HepG2 (cell line): ENCODE data around the gene NEURL2. TPM values are rescaled to one million over a fixed set of nuclear protein-coding genes. Genes with fewer than 3 reads are reported as not detected.

Source experiments
- ATAC-seq: fragments of 200-7000 bp; cut with Tn5 transposase; 3 replicates; pipeline ENCODE4 v1.9.1; 2020; ENCODE audit warnings: mild to moderate bottlenecking, moderate library complexity
- BruUV-seq: library from RNA; stranded (reverse); fragments of 400-500 nt; replicated peaks from 2 replicates; lab custom pipeline; 2021; lab: Mats Ljungman, UMichigan
- CTCF ChIA-PET: fragments of 300-600 bp; formaldehyde crosslinking; extraction: SDS; loops from one replicate; lab custom pipeline; 2021; ENCODE audit warnings: low total read pairs, inconsistent platforms, low intra/inter-chr PET ratio; lab: Yijun Ruan, JAX
- POLR2A ChIA-PET: fragments of 350-600 bp; sonication (Branson Sonifier 250); formaldehyde crosslinking; loops from one replicate; lab custom pipeline; 2020; ENCODE audit warnings: antibody characterized with exemption, inconsistent platforms; lab: Yijun Ruan, JAX
- DNase-seq: peaks from one replicate; pipeline ENCODE4 v3.0.0-alpha.2; 2015; ENCODE audit warnings: low spot score
- FAIRE-seq: peaks from 3 replicates; lab custom pipeline; 2011; peaks lifted over from hg19 to GRCh38; lab: Jason Lieb, UNC
- H2AFZ ChIP-seq: one replicate; pipeline ENCODE4 v1.6.1; 2011; ENCODE audit warnings: low read length, inconsistent platforms
- H3K27ac ChIP-seq: fragments of 300-600 bp; 3 replicates; pipeline ENCODE4 v1.8.0; 2011; ENCODE audit warnings: mixed run types, mild to moderate bottlenecking, mixed read lengths, low read length, inconsistent platforms; ENCODE audit not compliant: insufficient read depth; ENCODE audit errors: extremely low read length
- H3K27me3 ChIP-seq, 2 experiments: fragments of 200-600 bp in 1 of 2; 2 replicates in 1 of 2; 3 replicates in 1 of 2; pipeline versions ENCODE4 v1.6.0 to v1.8.0; 2011; ENCODE audit warnings: low read length in 2 of 2, mild to moderate bottlenecking in 2 of 2, moderate library complexity in 2 of 2, inconsistent platforms in 1 of 2; ENCODE audit not compliant: insufficient read depth in 2 of 2, control insufficient read depth in 1 of 2
- H3K36me3 ChIP-seq, 2 experiments: fragments of 200-600 bp in 1 of 2; replicated peaks in 1 of 2; 2 replicates in 1 of 2; 3 replicates in 1 of 2; pipeline versions ENCODE4 v1.5.1 to v1.8.0; 2011; ENCODE audit warnings: low read length in 2 of 2, inconsistent platforms in 1 of 2; ENCODE audit not compliant: insufficient read depth in 2 of 2, control insufficient read depth in 1 of 2
- H3K4me1 ChIP-seq: 2 replicates; pipeline ENCODE4 v1.5.1; 2012; ENCODE audit warnings: low read length, inconsistent platforms; ENCODE audit not compliant: insufficient read depth
- H3K4me2 ChIP-seq: 2 replicates; pipeline ENCODE4 v1.6.0; 2011; ENCODE audit warnings: low read depth, low read length, inconsistent platforms
- H3K4me3 ChIP-seq, 3 experiments: fragments of 200-600 bp in 1 of 3; sonication (generic), shearing (Covaris generic) in 1 of 3; replicated peaks in 1 of 3; 2 replicates each; pipeline ENCODE4 v1.5.1; 2011 to 2016; ENCODE audit warnings: low read length in 3 of 3, inconsistent platforms in 2 of 3, low read depth in 2 of 3, mild to moderate bottlenecking in 2 of 3, control low read depth in 1 of 3, mixed read lengths in 1 of 3; ENCODE audit not compliant: insufficient read depth in 1 of 3
- H3K79me2 ChIP-seq: one replicate; pipeline ENCODE4 v1.6.1; 2011; ENCODE audit warnings: low read length, inconsistent platforms; ENCODE audit not compliant: insufficient read depth
- H3K9ac ChIP-seq: 2 replicates; pipeline ENCODE4 v1.6.0; 2011; ENCODE audit warnings: mild to moderate bottlenecking, low read depth, low read length, inconsistent platforms; ENCODE audit not compliant: insufficient read depth
- H3K9me3 ChIP-seq: 2 replicates; pipeline ENCODE4 v1.5.1; 2012; ENCODE audit warnings: mild to moderate bottlenecking, low read length
- H4K20me1 ChIP-seq: 2 replicates; pipeline ENCODE4 v1.6.0; 2011; ENCODE audit warnings: inconsistent platforms, mild to moderate bottlenecking, low read length, moderate library complexity; ENCODE audit not compliant: insufficient read depth
- CREB1 ChIP-seq, 2 experiments: fragments of 450-650 bp in 1 of 2; IDR thresholded peaks; 2 replicates each; pipeline ENCODE4 v1.6.1; 2016 to 2017; ENCODE audit warnings: control low read depth in 1 of 2, mild to moderate bottlenecking in 1 of 2, missing compliant biosample characterization in 1 of 2, missing genetic modification characterization in 1 of 2
- KAT7 ChIP-seq: IDR thresholded peaks from 2 replicates; pipeline ENCODE4 v1.6.1; 2018; ENCODE audit warnings: borderline replicate concordance, missing compliant biosample characterization
- KLF11 ChIP-seq: IDR thresholded peaks from 2 replicates; pipeline ENCODE4 v1.6.1; 2016; ENCODE audit warnings: missing compliant biosample characterization
- MXD3 ChIP-seq: IDR thresholded peaks from 2 replicates; pipeline ENCODE4 v1.6.1; 2016; ENCODE audit warnings: mild to moderate bottlenecking, missing biosample characterization, missing genetic modification reagents
- RNF219 ChIP-seq: sonication (generic); formaldehyde crosslinking; IDR thresholded peaks from 2 replicates; pipeline ENCODE4 v1.5.0; 2020; ENCODE audit warnings: mild to moderate bottlenecking, missing genetic modification reagents
- SAP130 ChIP-seq: IDR thresholded peaks from 2 replicates; pipeline ENCODE4 v1.6.1; 2016; ENCODE audit warnings: low read depth
- THAP11 ChIP-seq: IDR thresholded peaks from 2 replicates; pipeline ENCODE4 v1.6.1; 2016; ENCODE audit warnings: missing biosample characterization, missing genetic modification reagents
- ZNF547 ChIP-seq: sonication (generic); formaldehyde crosslinking; IDR thresholded peaks from 2 replicates; pipeline ENCODE4 v1.5.1; 2020; ENCODE audit warnings: mild to moderate bottlenecking, missing genetic modification reagents
- ZSCAN29 ChIP-seq: sonication (generic); formaldehyde crosslinking; conservative IDR thresholded peaks from 2 replicates; pipeline ENCODE4 v1.4.0; 2020; ENCODE audit warnings: mild to moderate bottlenecking, missing genetic modification reagents
- in situ Hi-C: cut with HindIII; loops from 2 replicates; pipeline ENCODE4 v1.10.0; 2017; ENCODE audit warnings: low pct_unique_long_range_greater_than_20kb; ENCODE audit not compliant: extremely low pct_ligation_motif_present
- intact Hi-C: fragments of 100-400 bp; cut with micrococcal nuclease; formaldehyde crosslinking; loops from one replicate; pipeline ENCODE4 v1.10.0; 2022; ENCODE audit not compliant: unreplicated experiment
- polyA plus RNA-seq, 8 experiments: library from polyadenylated mRNA; depleted of rRNA in 3 of 8; stranded (reverse) in 7 of 8; unstranded in 1 of 8; fragments of >200 nt; fragmentation: Illumina TruSeq in 4 of 8; extraction: Trizol in 4 of 8; gene quantifications; 2 replicates each; pipeline versions ENCODE4 v1.2.1 to v1.2.3, GENCODE V29; 2011 to 2016; ENCODE audit warnings: low read depth in 4 of 8, missing spikeins in 1 of 8, mixed read lengths in 1 of 8; ENCODE audit not compliant: insufficient read depth in 1 of 8
- total RNA-seq, 5 experiments: library from RNA; depleted of rRNA; stranded (reverse); fragments of >200 nt; fragmentation: Illumina TruSeq; extraction: Trizol; gene quantifications; 2 replicates each; pipeline ENCODE4 v1.2.3, GENCODE V29; 2016; ENCODE audit warnings: low read depth in 1 of 5

NEURL2 gene
- total and polyA plus RNA-seq, 2 of the 13 experiments (the other 11 are each of a cell fraction or from before 2014, with no cell fraction given) = 7.2 to 9.7 TPM

GRCh38 chr20:45872626-45873025, 18.4 kb downstream of the NEURL2 start (continued):
- peak; percentile 31; the same call in 1 of the 2 replicates for TF ChIP-seq SAP130 (CRISPR knock-in tag)
- 0 out of 2 replicates have a peak, but pooled peaks have one; percentile 28 for TF ChIP-seq MXD3 (CRISPR knock-in tag)
- TF ChIP-seq ZNF547 (CRISPR knock-in tag) = no peak
- TF ChIP-seq ZSCAN29 (CRISPR knock-in tag) = no peak
- TF ChIP-seq, all 625 proteins: peak for 19

GRCh38 chr20:45867819-45868176, 23.2 kb downstream of the NEURL2 start:
- Histone ChIP-seq H3K27me3 (no peaks in the 10 kb centered on the region), H3K9me3 (no peaks in the 10 kb centered on the region), H3K79me2 (no peaks in the 10 kb centered on the region), H3K4me3 (no peak overlapping the region), H3K4me1 (peaks cover 67% of the 10 kb centered on the region), H3K36me3 (no peaks in the 10 kb centered on the region), H3K27ac (peak overlapping the region; percentile 24), H2AFZ (no peak overlapping the region), H3K9ac (no peak overlapping the region), H4K20me1 (no peaks in the 10 kb centered on the region), H3K4me2 (no peak overlapping the region)
- no peak for DNase-seq
- FAIRE-seq = no peak
- no TSS peak for BruUV-seq
- TF ChIP-seq THAP11 (CRISPR knock-in tag) = peak; percentile 7; the same call in 1 of the 2 replicates
- no peak for TF ChIP-seq RNF219
- TF ChIP-seq CREB1 (IDR thresholded peaks at IDR 0.05) = no peak
- 0 out of 2 replicates have a peak, but pooled peaks have one; percentile 13 for TF ChIP-seq CREB1 (CRISPR knock-in tag; IDR thresholded peaks at IDR 0.05)
- no peak for TF ChIP-seq KLF11 (CRISPR knock-in tag)
- TF ChIP-seq KAT7 (CRISPR knock-in tag) = 0 out of 2 replicates have a peak, but pooled peaks have one; percentile 5
- in situ Hi-C loops = no loop called here
- CTCF ChIA-PET = no interaction called here
- intact Hi-C loops = no loop called here
- POLR2A ChIA-PET = interaction anchor here (1.9 to 4.4 kb wide), 2 partner anchors 14 to 23 kb away, joined by 5 to 24 read pairs; partner anchors contain the start of genes CTSA, NEURL2 and ZSWIM1
- ATAC-seq = no peak
